Measurements from ENCODE around the gene INSC. TPM values are rescaled to one million over a fixed set of nuclear protein-coding genes. Genes with fewer than 3 reads are reported as not detected.

Gene INSC
- total and polyA plus RNA-seq, 9 of the 15 experiments (the other 6 are each of a cell fraction or from before 2014, with no cell fraction given) = not detected

- TF ChIP-seq, protein P1, sequence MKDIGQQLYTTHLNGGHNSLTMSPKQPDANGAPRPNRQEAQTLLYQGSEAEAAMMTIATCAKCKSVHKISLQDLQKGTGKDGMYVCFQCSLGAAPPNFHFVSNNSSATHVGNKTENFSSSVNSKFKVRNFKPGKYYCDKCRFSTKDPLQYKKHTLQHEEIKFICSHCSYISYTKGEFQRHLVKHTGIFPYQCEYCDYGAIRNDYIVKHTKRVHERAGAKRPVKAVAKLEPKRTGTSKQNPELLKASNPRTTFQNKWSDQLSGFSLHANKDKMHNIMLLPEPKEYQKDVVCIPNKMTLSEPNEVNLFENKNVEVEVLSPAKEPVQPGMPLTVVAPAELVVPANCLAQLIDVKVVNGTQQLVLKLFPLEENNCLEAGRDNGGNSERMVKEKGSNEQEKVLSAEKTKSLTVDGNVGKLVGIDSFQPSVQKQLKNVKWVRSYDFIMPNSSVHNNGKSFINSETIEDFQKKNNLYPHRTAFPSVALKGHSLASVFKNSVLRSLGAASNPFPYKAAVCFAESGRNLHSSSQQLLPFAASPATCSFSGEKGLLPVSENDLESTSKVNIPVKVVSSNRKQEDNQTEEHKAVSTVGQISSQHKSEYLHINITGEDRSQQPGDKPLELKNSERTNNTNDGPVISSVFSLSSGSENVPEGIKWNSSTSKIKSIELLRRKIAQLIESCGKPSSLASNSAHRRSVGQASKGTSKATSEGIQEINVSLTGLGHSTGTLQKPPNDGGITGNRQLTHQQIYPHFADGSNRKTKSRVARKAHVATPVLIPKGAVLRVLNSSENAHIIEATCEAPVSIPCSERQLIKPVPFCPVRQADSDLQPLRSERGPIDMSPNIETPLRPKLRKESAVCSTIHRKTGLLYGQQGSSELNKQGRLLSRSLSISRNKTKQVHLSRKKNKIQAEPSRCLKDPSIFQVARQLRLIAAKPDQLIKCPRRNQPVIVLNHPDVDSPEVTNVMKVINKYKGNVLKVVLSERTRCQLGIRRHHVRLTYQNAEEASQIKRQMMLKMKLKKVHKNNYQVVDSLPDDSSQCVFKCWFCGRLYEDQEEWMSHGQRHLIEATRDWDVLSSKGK (CRISPR knock-in tag; IDR thresholded peaks at IDR 0.05) = no peak
- no peak for TF ChIP-seq FOXJ2 (tag; IDR thresholded peaks at IDR 0.05)
- no peak for TF ChIP-seq XRCC5 (IDR thresholded peaks at IDR 0.05; ENCODE audit: low read depth, low read length)
- TF ChIP-seq, protein P2, sequence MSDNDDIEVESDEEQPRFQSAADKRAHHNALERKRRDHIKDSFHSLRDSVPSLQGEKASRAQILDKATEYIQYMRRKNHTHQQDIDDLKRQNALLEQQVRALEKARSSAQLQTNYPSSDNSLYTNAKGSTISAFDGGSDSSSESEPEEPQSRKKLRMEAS (CRISPR knock-in tag; IDR thresholded peaks at IDR 0.05) = no peak
- no peak for TF ChIP-seq MAZ (CRISPR knock-in tag; conservative IDR thresholded peaks at IDR 0.05 in 1 of 2, IDR thresholded peaks at IDR 0.05 in 1 of 2)
- TF ChIP-seq, protein P3, sequence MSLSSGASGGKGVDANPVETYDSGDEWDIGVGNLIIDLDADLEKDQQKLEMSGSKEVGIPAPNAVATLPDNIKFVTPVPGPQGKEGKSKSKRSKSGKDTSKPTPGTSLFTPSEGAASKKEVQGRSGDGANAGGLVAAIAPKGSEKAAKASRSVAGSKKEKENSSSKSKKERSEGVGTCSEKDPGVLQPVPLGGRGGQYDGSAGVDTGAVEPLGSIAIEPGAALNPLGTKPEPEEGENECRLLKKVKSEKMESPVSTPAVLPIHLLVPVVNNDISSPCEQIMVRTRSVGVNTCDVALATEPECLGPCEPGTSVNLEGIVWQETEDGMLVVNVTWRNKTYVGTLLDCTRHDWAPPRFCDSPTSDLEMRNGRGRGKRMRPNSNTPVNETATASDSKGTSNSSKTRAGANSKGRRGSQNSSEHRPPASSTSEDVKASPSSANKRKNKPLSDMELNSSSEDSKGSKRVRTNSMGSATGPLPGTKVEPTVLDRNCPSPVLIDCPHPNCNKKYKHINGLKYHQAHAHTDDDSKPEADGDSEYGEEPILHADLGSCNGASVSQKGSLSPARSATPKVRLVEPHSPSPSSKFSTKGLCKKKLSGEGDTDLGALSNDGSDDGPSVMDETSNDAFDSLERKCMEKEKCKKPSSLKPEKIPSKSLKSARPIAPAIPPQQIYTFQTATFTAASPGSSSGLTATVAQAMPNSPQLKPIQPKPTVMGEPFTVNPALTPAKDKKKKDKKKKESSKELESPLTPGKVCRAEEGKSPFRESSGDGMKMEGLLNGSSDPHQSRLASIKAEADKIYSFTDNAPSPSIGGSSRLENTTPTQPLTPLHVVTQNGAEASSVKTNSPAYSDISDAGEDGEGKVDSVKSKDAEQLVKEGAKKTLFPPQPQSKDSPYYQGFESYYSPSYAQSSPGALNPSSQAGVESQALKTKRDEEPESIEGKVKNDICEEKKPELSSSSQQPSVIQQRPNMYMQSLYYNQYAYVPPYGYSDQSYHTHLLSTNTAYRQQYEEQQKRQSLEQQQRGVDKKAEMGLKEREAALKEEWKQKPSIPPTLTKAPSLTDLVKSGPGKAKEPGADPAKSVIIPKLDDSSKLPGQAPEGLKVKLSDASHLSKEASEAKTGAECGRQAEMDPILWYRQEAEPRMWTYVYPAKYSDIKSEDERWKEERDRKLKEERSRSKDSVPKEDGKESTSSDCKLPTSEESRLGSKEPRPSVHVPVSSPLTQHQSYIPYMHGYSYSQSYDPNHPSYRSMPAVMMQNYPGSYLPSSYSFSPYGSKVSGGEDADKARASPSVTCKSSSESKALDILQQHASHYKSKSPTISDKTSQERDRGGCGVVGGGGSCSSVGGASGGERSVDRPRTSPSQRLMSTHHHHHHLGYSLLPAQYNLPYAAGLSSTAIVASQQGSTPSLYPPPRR (CRISPR knock-in tag; IDR thresholded peaks at IDR 0.05; ENCODE audit: borderline replicate concordance) = no peak
- TF ChIP-seq GATAD2B (IDR thresholded peaks at IDR 0.05; ENCODE audit: borderline replicate concordance) = no peak
- no peak for TF ChIP-seq HNRNPL (IDR thresholded peaks at IDR 0.05; ENCODE audit: low read depth, low read length)
- no peak for TF ChIP-seq SMARCA4 (IDR thresholded peaks at IDR 0.05)
Measured at GRCh38 chr11:15180212-15180792, 65.6 kb downstream of the INSC start (continued).
